ENCODE measurements around the gene PCNT. TPM values are rescaled to one million over a fixed set of nuclear protein-coding genes. Genes with fewer than 3 reads are reported as not detected.

Gene PCNT
- total and polyA plus RNA-seq, 10 of the 15 experiments (the other 5 are each of a cell fraction or from before 2014, with no cell fraction given) = 2.9 to 39.6 (median 20.5) TPM

- no TSS peak for BruUV-seq (replicated peaks)
- ATAC-seq = no peak
- no peaks in the 10 kb centered on the region for H4K20me1 ChIP-seq (ENCODE audit: control insufficient read depth, insufficient read depth)
- H3K79me2 ChIP-seq (ENCODE audit: control insufficient read depth, insufficient read depth, low read length) = peaks cover 19% of the 10 kb centered on the region
- ChIA-PET SMC1A (ENCODE audit: uncharacterized antibody, unreplicated experiment) (no interaction called here), CTCF (no interaction called here), POLR2A (no interaction called here), RAD21 (ENCODE audit: unreplicated experiment) (no interaction called here)
- 96% methylated on average over 14 of the region's 14 CpGs for WGBS (ENCODE audit: insufficient coverage, insufficient replicate concordance, low lambda C conversion rate, missing lambda C conversion rate)
- no peak overlapping the region for H2AFZ ChIP-seq (ENCODE audit: control insufficient read depth, low read depth, low read length)
- H3K4me3 ChIP-seq = no peak overlapping the region
- FAIRE-seq = no peak
- H3K4me1 ChIP-seq (ENCODE audit: control insufficient read depth, insufficient read depth, low read length) = peaks cover 5% of the 10 kb centered on the region
- H3K4me2 ChIP-seq (ENCODE audit: control insufficient read depth, insufficient read depth) = no peak overlapping the region
- in situ Hi-C loops (cut with MboI) = no loop called here
- H3K27ac ChIP-seq (ENCODE audit: control insufficient read depth, insufficient read depth) = no peak overlapping the region
- peaks cover 0 to 3% of the 10 kb centered on the region in 2 experiments; a peak in 2 of 4 replicates for H3K36me3 ChIP-seq (ENCODE audit: control insufficient read depth in 2 of 2, insufficient read depth in 2 of 2, low read length in 1 of 2)
- H3K9ac ChIP-seq (ENCODE audit: control insufficient read depth, insufficient read depth, low read length) = no peak overlapping the region
- no peaks in the 10 kb centered on the region for H3K27me3 ChIP-seq (replicated peaks in 1 of 2; ENCODE audit: control insufficient read depth in 2 of 2, insufficient read depth in 2 of 2, low read length in 1 of 2)
- intact Hi-C loops (cut with micrococcal nuclease; ENCODE audit: unreplicated experiment) = no loop called here
- no peak for DNase-seq (ENCODE audit: low read depth, low spot score)
- no peaks in the 10 kb centered on the region for H3K9me3 ChIP-seq (replicated peaks; ENCODE audit: control insufficient read depth, insufficient read depth, low read length)
- TF ChIP-seq KAT2A (conservative IDR thresholded peaks at IDR 0.05; ENCODE audit: control insufficient read depth, low read depth, low read length) (no peak), NFYB (IDR thresholded peaks at IDR 0.05; ENCODE audit: insufficient read depth, low read depth, low read length) (no peak), PBX3 (IDR thresholded peaks at IDR 0.05; ENCODE audit: insufficient replicate concordance, low read depth, low read length) (no peak), CREM (IDR thresholded peaks at IDR 0.05; ENCODE audit: low read depth) (no peak), E2F4 (IDR thresholded peaks at IDR 0.05; ENCODE audit: low read depth, low read length) (no peak), SPI1 (IDR thresholded peaks at IDR 0.05; ENCODE audit: borderline replicate concordance, insufficient read depth, low read depth, low read length) (no peak), RELA (IDR thresholded peaks at IDR 0.05; ENCODE audit: borderline replicate concordance, partially characterized antibody) (no peak), IRF5 (IDR thresholded peaks at IDR 0.05; ENCODE audit: borderline replicate concordance) (no peak), TCF12 (IDR thresholded peaks at IDR 0.05; ENCODE audit: low read depth, low read length) (no peak), YBX1 (IDR thresholded peaks at IDR 0.05) (no peak), TCF7 (IDR thresholded peaks at IDR 0.05; ENCODE audit: borderline replicate concordance) (no peak), ZBTB11 (CRISPR knock-in tag; IDR thresholded peaks at IDR 0.05) (no peak)
- TF ChIP-seq, protein P1, sequence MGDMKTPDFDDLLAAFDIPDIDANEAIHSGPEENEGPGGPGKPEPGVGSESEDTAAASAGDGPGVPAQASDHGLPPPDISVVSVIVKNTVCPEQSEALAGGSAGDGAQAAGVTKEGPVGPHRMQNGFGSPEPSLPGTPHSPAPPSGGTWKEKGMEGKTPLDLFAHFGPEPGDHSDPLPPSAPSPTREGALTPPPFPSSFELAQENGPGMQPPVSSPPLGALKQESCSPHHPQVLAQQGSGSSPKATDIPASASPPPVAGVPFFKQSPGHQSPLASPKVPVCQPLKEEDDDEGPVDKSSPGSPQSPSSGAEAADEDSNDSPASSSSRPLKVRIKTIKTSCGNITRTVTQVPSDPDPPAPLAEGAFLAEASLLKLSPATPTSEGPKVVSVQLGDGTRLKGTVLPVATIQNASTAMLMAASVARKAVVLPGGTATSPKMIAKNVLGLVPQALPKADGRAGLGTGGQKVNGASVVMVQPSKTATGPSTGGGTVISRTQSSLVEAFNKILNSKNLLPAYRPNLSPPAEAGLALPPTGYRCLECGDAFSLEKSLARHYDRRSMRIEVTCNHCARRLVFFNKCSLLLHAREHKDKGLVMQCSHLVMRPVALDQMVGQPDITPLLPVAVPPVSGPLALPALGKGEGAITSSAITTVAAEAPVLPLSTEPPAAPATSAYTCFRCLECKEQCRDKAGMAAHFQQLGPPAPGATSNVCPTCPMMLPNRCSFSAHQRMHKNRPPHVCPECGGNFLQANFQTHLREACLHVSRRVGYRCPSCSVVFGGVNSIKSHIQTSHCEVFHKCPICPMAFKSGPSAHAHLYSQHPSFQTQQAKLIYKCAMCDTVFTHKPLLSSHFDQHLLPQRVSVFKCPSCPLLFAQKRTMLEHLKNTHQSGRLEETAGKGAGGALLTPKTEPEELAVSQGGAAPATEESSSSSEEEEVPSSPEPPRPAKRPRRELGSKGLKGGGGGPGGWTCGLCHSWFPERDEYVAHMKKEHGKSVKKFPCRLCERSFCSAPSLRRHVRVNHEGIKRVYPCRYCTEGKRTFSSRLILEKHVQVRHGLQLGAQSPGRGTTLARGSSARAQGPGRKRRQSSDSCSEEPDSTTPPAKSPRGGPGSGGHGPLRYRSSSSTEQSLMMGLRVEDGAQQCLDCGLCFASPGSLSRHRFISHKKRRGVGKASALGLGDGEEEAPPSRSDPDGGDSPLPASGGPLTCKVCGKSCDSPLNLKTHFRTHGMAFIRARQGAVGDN (IDR thresholded peaks at IDR 0.05) = no peak
Measured at GRCh38 chr21:46316708-46317324, 7.1 kb upstream of the PCNT start.
